ENCODE measurements around the gene EBF3.

The EBF3 gene

DNA sequence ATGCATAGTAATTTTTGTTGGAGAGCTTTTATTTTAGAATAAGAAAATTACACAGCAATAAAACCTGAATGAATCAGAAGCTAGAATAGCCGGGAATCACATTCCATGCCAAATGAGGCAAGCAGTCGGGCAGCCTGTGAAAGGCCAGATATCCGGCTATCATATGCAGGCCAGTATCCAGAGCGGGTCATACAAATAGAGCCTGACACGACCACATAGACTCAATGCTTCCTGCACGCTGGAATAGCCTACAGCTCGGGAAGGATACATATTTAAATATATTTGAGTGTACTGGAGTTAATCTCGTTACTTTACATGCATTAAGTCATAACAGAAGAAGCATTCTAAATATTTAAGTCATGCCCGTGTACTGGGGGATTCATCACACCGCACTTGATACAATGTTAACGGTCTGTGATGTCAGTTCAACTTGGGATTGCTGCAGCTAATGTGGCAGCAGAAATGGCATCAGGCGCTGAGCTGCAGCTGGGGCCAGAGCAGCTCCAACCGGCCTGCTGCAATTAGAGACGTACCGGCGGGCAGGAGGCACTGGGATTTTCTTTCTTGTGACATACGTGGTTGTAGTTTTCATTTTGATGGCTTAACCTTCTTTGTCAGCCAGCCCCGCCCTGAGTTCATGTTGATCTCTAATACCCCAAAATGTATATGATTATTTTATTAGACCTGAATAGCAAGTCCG, 112.0 kb downstream of the EBF3 start:
- Histone ChIP-seq H4K20me1 (ENCODE audit: insufficient read depth, low read length) (no peaks in the 10 kb centered on the region), H3K9ac (ENCODE audit: low read length) (no peak overlapping the region), H3K27ac (ENCODE audit: low read length) (no peak overlapping the region), H3K4me1 (ENCODE audit: low read length) (no peaks in the 10 kb centered on the region), H3K36me3 (replicated peaks; ENCODE audit: low read depth, low read length) (no peaks in the 10 kb centered on the region), H3K4me2 (ENCODE audit: low read length) (no peak overlapping the region), H3K27me3 (ENCODE audit: low read depth, low read length) (no peaks in the 10 kb centered on the region), H2AFZ (ENCODE audit: low read depth, low read length) (no peak overlapping the region), H3K4me3 (ENCODE audit: low read length) (no peak overlapping the region), H3K79me2 (ENCODE audit: low read length) (no peaks in the 10 kb centered on the region), H3K9me3 (ENCODE audit: insufficient read depth, low read length) (no peaks in the 10 kb centered on the region)
- no peak for TF ChIP-seq CTCF (IDR thresholded peaks at IDR 0.05; ENCODE audit: low read depth, low read length)
- TF ChIP-seq EZH2phosphoT487 (IDR thresholded peaks at IDR 0.05; ENCODE audit: low read depth): no peak

DNA sequence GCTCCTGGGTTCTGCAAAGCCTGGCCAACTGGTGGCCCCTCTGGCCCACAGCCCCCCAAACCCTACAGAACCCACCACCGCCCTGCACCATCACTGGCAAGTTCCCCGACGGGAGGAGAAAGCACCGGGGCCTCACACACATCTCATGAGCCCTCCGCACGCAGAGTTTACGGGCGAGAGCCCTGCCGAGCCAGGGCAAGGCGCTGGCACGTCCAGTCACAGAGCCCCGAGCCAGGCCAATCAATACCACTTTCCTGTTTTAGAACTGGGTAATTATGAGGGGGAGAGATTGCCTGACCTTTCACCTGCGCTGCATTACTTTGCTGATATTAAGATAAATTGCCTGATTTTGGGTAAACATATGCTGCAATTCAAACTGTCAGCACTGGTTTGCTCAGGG, 113.3 kb downstream of the EBF3 start:
- H3K4me1 ChIP-seq (ENCODE audit: low read length): no peaks in the 10 kb centered on the region
- H2AFZ ChIP-seq (ENCODE audit: low read depth, low read length): no peak overlapping the region
- H3K4me3 ChIP-seq (ENCODE audit: low read length): no peak overlapping the region
- no peak overlapping the region for H3K27ac ChIP-seq (ENCODE audit: low read length)
- no peaks in the 10 kb centered on the region for H4K20me1 ChIP-seq (ENCODE audit: insufficient read depth, low read length)
- H3K9ac ChIP-seq (ENCODE audit: low read length): no peak overlapping the region
- no peaks in the 10 kb centered on the region for H3K79me2 ChIP-seq (ENCODE audit: low read length)
- no peaks in the 10 kb centered on the region for H3K27me3 ChIP-seq (ENCODE audit: low read depth, low read length)
- no peaks in the 10 kb centered on the region for H3K36me3 ChIP-seq (replicated peaks; ENCODE audit: low read depth, low read length)
- TF ChIP-seq CTCF (IDR thresholded peaks at IDR 0.05; ENCODE audit: low read depth, low read length) (no peak), EZH2phosphoT487 (IDR thresholded peaks at IDR 0.05; ENCODE audit: low read depth) (no peak)
- H3K9me3 ChIP-seq (ENCODE audit: insufficient read depth, low read length): no peaks in the 10 kb centered on the region
- no peak overlapping the region for H3K4me2 ChIP-seq (ENCODE audit: low read length)

GRCh38 chr10:129850316-129850715, 113.8 kb downstream of the EBF3 start:
- Histone ChIP-seq H3K9me3 (ENCODE audit: insufficient read depth, low read length) (no peaks in the 10 kb centered on the region), H3K79me2 (ENCODE audit: low read length) (no peaks in the 10 kb centered on the region), H3K27ac (ENCODE audit: low read length) (no peak overlapping the region), H3K4me3 (ENCODE audit: low read length) (no peak overlapping the region), H4K20me1 (ENCODE audit: insufficient read depth, low read length) (no peaks in the 10 kb centered on the region), H2AFZ (ENCODE audit: low read depth, low read length) (no peak overlapping the region), H3K4me1 (ENCODE audit: low read length) (no peaks in the 10 kb centered on the region), H3K36me3 (replicated peaks; ENCODE audit: low read depth, low read length) (no peaks in the 10 kb centered on the region), H3K4me2 (ENCODE audit: low read length) (no peak overlapping the region), H3K9ac (ENCODE audit: low read length) (no peak overlapping the region), H3K27me3 (ENCODE audit: low read depth, low read length) (no peaks in the 10 kb centered on the region)
- TF ChIP-seq CTCF (IDR thresholded peaks at IDR 0.05; ENCODE audit: low read depth, low read length) (no peak), EZH2phosphoT487 (IDR thresholded peaks at IDR 0.05; ENCODE audit: low read depth) (no peak)

- no peak overlapping the region for H3K9ac ChIP-seq (ENCODE audit: low read length)
- H3K4me3 ChIP-seq (ENCODE audit: low read length): no peak overlapping the region
- no peaks in the 10 kb centered on the region for H3K4me1 ChIP-seq (ENCODE audit: low read length)
- H3K79me2 ChIP-seq (ENCODE audit: low read length): no peaks in the 10 kb centered on the region
- TF ChIP-seq CTCF (IDR thresholded peaks at IDR 0.05; ENCODE audit: low read depth, low read length) (no peak), EZH2phosphoT487 (IDR thresholded peaks at IDR 0.05; ENCODE audit: low read depth) (no peak)
- H3K36me3 ChIP-seq (replicated peaks; ENCODE audit: low read depth, low read length): no peaks in the 10 kb centered on the region
- no peak overlapping the region for H3K4me2 ChIP-seq (ENCODE audit: low read length)
- no peak overlapping the region for H3K27ac ChIP-seq (ENCODE audit: low read length)
- no peaks in the 10 kb centered on the region for H3K9me3 ChIP-seq (ENCODE audit: insufficient read depth, low read length)
- H3K27me3 ChIP-seq (ENCODE audit: low read depth, low read length): no peaks in the 10 kb centered on the region
- no peak overlapping the region for H2AFZ ChIP-seq (ENCODE audit: low read depth, low read length)
- H4K20me1 ChIP-seq (ENCODE audit: insufficient read depth, low read length): no peaks in the 10 kb centered on the region
Measured at GRCh38 chr10:129849853-129850252, 114.2 kb downstream of the EBF3 start.
